Measurements from ENCODE around the gene METTL26. TPM values are rescaled to one million over a fixed set of nuclear protein-coding genes. Genes with fewer than 3 reads are reported as not detected.

METTL26 gene
- total and polyA plus RNA-seq, 2 of the 4 experiments (the other 2 are of a cell fraction): 46.8 to 128 TPM

DNA sequence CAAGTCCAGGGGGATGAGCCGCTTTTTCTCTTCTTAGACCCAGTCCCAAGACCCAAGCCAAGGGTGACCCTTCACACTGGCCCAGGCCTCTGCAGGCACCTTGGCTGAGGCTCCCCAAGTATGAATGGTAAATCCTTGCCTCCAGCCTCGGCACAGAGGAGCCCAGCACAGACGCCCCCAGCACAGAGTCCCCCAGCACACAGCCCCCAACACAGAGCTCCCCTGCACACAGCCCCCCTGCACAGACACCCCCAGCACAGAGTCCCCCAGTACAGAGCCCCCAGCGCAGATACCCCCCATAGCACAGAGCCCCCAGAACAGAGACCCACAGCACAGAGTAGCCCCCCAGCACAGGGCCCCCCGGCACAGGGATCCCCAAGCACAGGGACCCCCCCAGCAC lies 4.5 kb upstream of the METTL26 start (continued):
- TF ChIP-seq CEBPB (IDR thresholded peaks at IDR 0.05; ENCODE audit: low read depth, low read length) (no peak), NFE2L2 (IDR thresholded peaks at IDR 0.05; ENCODE audit: low read depth, low read length) (no peak), RCOR1 (IDR thresholded peaks at IDR 0.05; ENCODE audit: insufficient replicate concordance, low read length) (no peak), BHLHE40 (IDR thresholded peaks at IDR 0.05; ENCODE audit: low read depth, low read length) (no peak), MAZ (IDR thresholded peaks at IDR 0.05; ENCODE audit: borderline replicate concordance, low read depth, low read length) (no peak)

GRCh38 chr16:638836-639235 lies 2.7 kb upstream of the METTL26 start:
- H3K23ac ChIP-seq (ENCODE audit: low read depth, low read length): no peak overlapping the region
- CTCF ChIA-PET: no interaction called here
- no peak overlapping the region for H3K4me3 ChIP-seq (ENCODE audit: insufficient read depth, low read depth, low read length)
- H2BK5ac ChIP-seq (ENCODE audit: low read depth, low read length, poor library complexity, severe bottlenecking): no peak overlapping the region
- POLR2A ChIA-PET (ENCODE audit: unreplicated experiment): no interaction called here
- no peak overlapping the region for H2AFZ ChIP-seq (replicated peaks; ENCODE audit: low read length, poor library complexity)
- peaks cover 8% of the 10 kb centered on the region; the same call in 1 of the 2 replicates for H3K9me1 ChIP-seq (ENCODE audit: insufficient read depth, low read length)
- no peaks in the 10 kb centered on the region for H3K9me3 ChIP-seq (ENCODE audit: control insufficient read depth, insufficient read depth, low read length)
- TF ChIP-seq FOS (IDR thresholded peaks at IDR 0.05; ENCODE audit: low read depth, low read length) (no peak), RAD21 (IDR thresholded peaks at IDR 0.05; ENCODE audit: low read length) (no peak), ELK1 (IDR thresholded peaks at IDR 0.05; ENCODE audit: borderline replicate concordance, low read depth, low read length) (no peak), BHLHE40 (IDR thresholded peaks at IDR 0.05; ENCODE audit: low read depth, low read length) (no peak), MAZ (IDR thresholded peaks at IDR 0.05; ENCODE audit: borderline replicate concordance, low read depth, low read length) (no peak), CTCF (conservative IDR thresholded peaks at IDR 0.05; ENCODE audit: low read depth, low read length) (no peak), SMC3 (IDR thresholded peaks at IDR 0.05; ENCODE audit: low read depth, low read length) (no peak), RFX5 (IDR thresholded peaks at IDR 0.05; ENCODE audit: low read depth, low read length) (no peak), USF2 (IDR thresholded peaks at IDR 0.05; ENCODE audit: low read depth, low read length) (no peak), CEBPB (IDR thresholded peaks at IDR 0.05; ENCODE audit: low read depth, low read length) (no peak), POLR2A (IDR thresholded peaks at IDR 0.05; ENCODE audit: low read depth, low read length) (no peak)
- H2BK15ac ChIP-seq (ENCODE audit: low read depth, low read length): no peak overlapping the region
- 60% methylated on average over 2 of the region's 9 CpGs; no CpG with 5 or more reads in 1 of the 2 experiments for WGBS, 2 experiments (ENCODE audit: extremely low coverage in 2 of 2, insufficient read length in 1 of 2)
- in situ Hi-C loops (cut with MboI; ENCODE audit: low sequenced_read_pairs) (no loop called here), dilution Hi-C loops (cut with HindIII; ENCODE audit: low sequenced_read_pairs, unreplicated experiment) (no loop called here), intact Hi-C loops (cut with micrococcal nuclease) (loop anchor here (5.0 kb wide), 1 partner anchor 112 kb away; the partner anchor contains the start of gene CAPN15)
- no peak overlapping the region for H3K56ac ChIP-seq (ENCODE audit: extremely low read depth, insufficient read depth, low read length)
- no peak for DNase-seq
- H3K4me1 ChIP-seq (ENCODE audit: control insufficient read depth, insufficient read depth, low read length): peaks cover 19% of the 10 kb centered on the region
- peaks cover 5% of the 10 kb centered on the region; the same call in 1 of the 2 replicates for H3K36me3 ChIP-seq (ENCODE audit: control insufficient read depth, insufficient read depth, low read length)
- H3K4me2 ChIP-seq (ENCODE audit: low read depth, low read length): no peak overlapping the region
- no peak overlapping the region for H3K27ac ChIP-seq (ENCODE audit: insufficient read depth, low read length)
- H3K14ac ChIP-seq (replicated peaks; ENCODE audit: low read depth, low read length): no peak overlapping the region
- H2BK120ac ChIP-seq (ENCODE audit: low read depth, low read length): no peak overlapping the region
- H3K18ac ChIP-seq (ENCODE audit: low read depth, low read length): no peak overlapping the region
- H2AK9ac ChIP-seq (replicated peaks; ENCODE audit: low read depth, low read length, poor library complexity): no peak overlapping the region
- no peak overlapping the region for H3K4ac ChIP-seq (ENCODE audit: low read depth, low read length)
- no peak overlapping the region for H4K5ac ChIP-seq (ENCODE audit: low read depth, low read length)
- H4K20me1 ChIP-seq (ENCODE audit: insufficient read depth, low read length): peaks cover 4% of the 10 kb centered on the region
- H3K79me1 ChIP-seq (ENCODE audit: low read depth in 1 of 2, low read length in 2 of 2): peaks cover 3 to 35% of the 10 kb centered on the region in 2 experiments; a peak in 2 of 4 replicates
- ATAC-seq (ENCODE audit: low read depth): no peak
- H3K9ac ChIP-seq (ENCODE audit: low read depth, low read length): no peak overlapping the region
- H3K27me3 ChIP-seq (ENCODE audit: control insufficient read depth, insufficient read depth, low read length): no peaks in the 10 kb centered on the region
- no peak overlapping the region for H4K91ac ChIP-seq (ENCODE audit: insufficient read depth, low read depth, low read length)
- BruUV-seq (replicated peaks): no TSS peak
- no peak overlapping the region for H2BK20ac ChIP-seq (ENCODE audit: low read depth, low read length)
- H2AK5ac ChIP-seq (ENCODE audit: low read depth, low read length): no peak overlapping the region
- no peak overlapping the region for H4K8ac ChIP-seq (ENCODE audit: low read depth in 2 of 2, low read length in 2 of 2)

Measured in IMR-90 (cell line).